GM19438 (cell line): ENCODE measurements around the gene CHST10.
"Not testable (repeated sequence)": the region's sequence is repeated elsewhere in the genome, so short reads cannot be mapped to it uniquely, and the experiment has no call there.

Source experiments
- ATAC-seq: cut with Tn5 transposase; IDR thresholded peaks from one replicate; pipeline ENCODE4 v1.9.1; 2021; ENCODE audit warnings: low read depth; ENCODE audit not compliant: unreplicated experiment

Gene CHST10

GRCh38 chr2:100344433-100344832, 73.0 kb downstream of the CHST10 start:
- no peak for ATAC-seq

- ATAC-seq, result not testable (repeated sequence)
Measured at GRCh38 chr2:100342466-100342865, 75.0 kb downstream of the CHST10 start.
